ENCODE results near the gene CEMIP. TPM values are rescaled to one million over a fixed set of nuclear protein-coding genes. Genes with fewer than 3 reads are reported as not detected.
A peak's percentile ranks its signal among the peaks of the same experiment; 100 is the strongest.

The CEMIP gene
- total RNA-seq, 1 donor from 2014 or later = 0.44 TPM

DNA sequence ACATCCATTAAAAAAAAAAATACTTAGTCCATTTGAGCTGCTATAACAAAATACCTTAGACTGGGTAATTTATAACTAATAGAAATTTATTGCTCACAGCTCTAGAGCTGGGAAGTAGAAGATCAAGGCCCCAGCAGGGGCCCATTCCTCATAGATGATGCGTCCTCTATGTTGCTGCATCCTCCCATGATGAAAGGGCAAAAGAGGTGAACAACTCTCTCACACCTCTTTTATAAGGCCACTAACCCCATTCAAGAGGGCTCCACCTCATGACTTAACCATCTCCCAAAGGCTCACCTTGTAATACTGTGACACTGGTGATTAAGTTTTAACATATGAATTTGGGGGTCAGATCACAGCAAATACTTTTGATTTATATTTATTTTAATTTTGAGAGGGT is 218.5 kb downstream of the CEMIP start:
- intact Hi-C loops (cut with micrococcal nuclease) = loop anchor here (10.0 kb wide), 1 partner anchor 267 kb away; no protein-coding TSS in a partner anchor
- TF ChIP-seq, protein P1, sequence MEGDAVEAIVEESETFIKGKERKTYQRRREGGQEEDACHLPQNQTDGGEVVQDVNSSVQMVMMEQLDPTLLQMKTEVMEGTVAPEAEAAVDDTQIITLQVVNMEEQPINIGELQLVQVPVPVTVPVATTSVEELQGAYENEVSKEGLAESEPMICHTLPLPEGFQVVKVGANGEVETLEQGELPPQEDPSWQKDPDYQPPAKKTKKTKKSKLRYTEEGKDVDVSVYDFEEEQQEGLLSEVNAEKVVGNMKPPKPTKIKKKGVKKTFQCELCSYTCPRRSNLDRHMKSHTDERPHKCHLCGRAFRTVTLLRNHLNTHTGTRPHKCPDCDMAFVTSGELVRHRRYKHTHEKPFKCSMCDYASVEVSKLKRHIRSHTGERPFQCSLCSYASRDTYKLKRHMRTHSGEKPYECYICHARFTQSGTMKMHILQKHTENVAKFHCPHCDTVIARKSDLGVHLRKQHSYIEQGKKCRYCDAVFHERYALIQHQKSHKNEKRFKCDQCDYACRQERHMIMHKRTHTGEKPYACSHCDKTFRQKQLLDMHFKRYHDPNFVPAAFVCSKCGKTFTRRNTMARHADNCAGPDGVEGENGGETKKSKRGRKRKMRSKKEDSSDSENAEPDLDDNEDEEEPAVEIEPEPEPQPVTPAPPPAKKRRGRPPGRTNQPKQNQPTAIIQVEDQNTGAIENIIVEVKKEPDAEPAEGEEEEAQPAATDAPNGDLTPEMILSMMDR (IDR thresholded peaks at IDR 0.05; ENCODE audit: borderline replicate concordance) = no peak
- Histone ChIP-seq H3K4me3 (no peak overlapping the region), H3K27me3 (ENCODE audit: low read depth) (peaks cover 11% of the 10 kb centered on the region), H3K36me3 (peaks cover 2% of the 10 kb centered on the region), H3K27ac (replicated peaks) (no peak overlapping the region), H3K9me3 (replicated peaks) (no peaks in the 10 kb centered on the region), H3K4me1 (peaks cover 35% of the 10 kb centered on the region)
- no peak for DNase-seq

GRCh38 chr15:80998251-80998650 is 219.1 kb downstream of the CEMIP start:
- peak overlapping the region; percentile 99 for H3K27ac ChIP-seq (replicated peaks)
- H3K4me1 ChIP-seq = peaks cover 40% of the 10 kb centered on the region
- H3K9me3 ChIP-seq (replicated peaks) = no peaks in the 10 kb centered on the region
- H3K36me3 ChIP-seq = peaks cover 8% of the 10 kb centered on the region
- TF ChIP-seq, protein P1 (IDR thresholded peaks at IDR 0.05; ENCODE audit: borderline replicate concordance) = no peak
- peak overlapping the region; percentile 23 for H3K4me3 ChIP-seq
- peaks cover 14% of the 10 kb centered on the region for H3K27me3 ChIP-seq (ENCODE audit: low read depth)
- no peak for DNase-seq
- intact Hi-C loops (cut with micrococcal nuclease) = loop anchor here (10.0 kb wide), 1 partner anchor 267 kb away; no protein-coding TSS in a partner anchor

GRCh38 chr15:80999623-81000036 is 220.5 kb downstream of the CEMIP start:
- Histone ChIP-seq H3K27ac (replicated peaks) (peak overlapping the region; percentile 99), H3K4me3 (peak overlapping the region; percentile 93), H3K9me3 (replicated peaks) (no peaks in the 10 kb centered on the region), H3K36me3 (peaks cover 20% of the 10 kb centered on the region), H3K4me1 (peaks cover 54% of the 10 kb centered on the region), H3K27me3 (ENCODE audit: low read depth) (peaks cover 14% of the 10 kb centered on the region)
- intact Hi-C loops (cut with micrococcal nuclease) = loop anchor here (10.0 kb wide), 1 partner anchor 265 kb away; no protein-coding TSS in a partner anchor
- TF ChIP-seq, protein P1 (IDR thresholded peaks at IDR 0.05; ENCODE audit: borderline replicate concordance) = no peak
- DNase-seq = no peak

DNA sequence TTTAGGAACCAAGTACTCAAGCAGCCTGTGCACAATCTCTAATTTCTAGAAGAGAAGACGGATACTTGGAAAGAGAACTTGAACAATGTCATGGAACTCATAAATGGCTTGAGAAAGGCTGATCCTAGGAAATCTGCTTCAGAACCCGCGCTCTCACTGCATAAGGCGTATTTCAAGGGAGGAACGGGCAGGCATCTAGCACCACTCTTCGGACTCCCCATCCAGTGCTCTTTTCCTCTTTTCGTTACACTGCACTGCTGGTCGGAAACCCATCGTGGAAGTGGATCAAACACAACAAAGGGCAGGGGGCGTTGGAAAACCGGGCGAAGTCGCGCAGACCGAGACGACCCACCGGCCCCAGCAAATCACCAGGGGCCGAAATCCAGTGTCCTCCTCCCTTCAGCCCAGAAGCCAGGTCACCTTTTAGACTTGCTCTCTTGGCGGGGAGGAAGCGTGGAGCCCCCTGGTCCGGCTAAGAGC is 221.0 kb downstream of the CEMIP start:
- no peak for DNase-seq
- peak overlapping the region; percentile 93 for H3K4me3 ChIP-seq
- no peaks in the 10 kb centered on the region for H3K9me3 ChIP-seq (replicated peaks)
- TF ChIP-seq, protein P1 (IDR thresholded peaks at IDR 0.05; ENCODE audit: borderline replicate concordance) = no peak
- peak overlapping the region; percentile 99 for H3K27ac ChIP-seq (replicated peaks)
- H3K27me3 ChIP-seq (ENCODE audit: low read depth) = peaks cover 14% of the 10 kb centered on the region
- intact Hi-C loops (cut with micrococcal nuclease) = no loop called here
- peaks cover 20% of the 10 kb centered on the region for H3K36me3 ChIP-seq
- H3K4me1 ChIP-seq = peaks cover 60% of the 10 kb centered on the region

DNA sequence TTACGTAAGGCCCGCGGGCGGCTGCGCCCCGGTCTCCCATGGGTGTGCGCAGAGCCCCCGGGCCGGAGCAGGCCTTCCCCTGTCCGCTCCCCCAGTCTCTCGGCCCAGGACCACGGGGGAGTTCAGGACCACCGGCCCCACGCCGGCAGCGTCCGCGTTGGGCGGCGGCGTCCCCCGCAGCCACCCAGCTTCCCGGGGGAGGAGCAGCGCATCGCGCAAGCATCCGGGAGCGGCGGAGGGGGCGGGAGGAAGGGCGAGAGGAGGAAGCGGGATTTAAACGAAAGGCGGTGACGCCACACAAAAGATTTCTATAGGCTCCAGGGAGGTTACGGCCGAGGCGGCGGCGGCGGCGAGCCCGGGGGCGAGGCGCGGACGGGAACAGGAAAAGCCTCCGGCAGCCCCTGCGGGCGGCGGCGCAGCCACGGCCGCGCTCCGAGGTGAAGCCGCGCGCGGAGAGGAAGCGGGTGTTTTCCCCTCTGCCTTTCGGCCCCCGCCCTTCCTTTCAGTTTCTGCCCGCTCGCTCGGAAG is 221.5 kb downstream of the CEMIP start, which contains the start of gene TLNRD1:
TSS of gene TLNRD1 (plus strand) at position 300 of the 528 bp plus-strand sequence. CDS start 1,349 bp downstream, outside the sequence.
- Histone ChIP-seq H3K36me3 (peaks cover 20% of the 10 kb centered on the region), H3K27me3 (ENCODE audit: low read depth) (peaks cover 14% of the 10 kb centered on the region), H3K4me1 (peaks cover 65% of the 10 kb centered on the region), H3K9me3 (replicated peaks) (no peaks in the 10 kb centered on the region), H3K27ac (replicated peaks) (peak within 1 kb of the TSS; percentile 99), H3K4me3 (peak within 1 kb of the TSS; percentile 93)
- intact Hi-C loops (cut with micrococcal nuclease) = no loop called here
- peak; percentile 91 for DNase-seq
- TF ChIP-seq, protein P1 (IDR thresholded peaks at IDR 0.05; ENCODE audit: borderline replicate concordance) = no peak

Small RNA genes lying within 50 kb of the gene (microRNA-seq; reads per million reads assigned to microRNA genes)
- gene MIR4514 (not detected), gene MIR549A (not detected)

Other genes with a start within 250 kb of the CEMIP start
- gene ABHD17C, start 84.1 kb upstream of the CEMIP start, total RNA-seq = 5.9 TPM
- 13.5 TPM for gene MESD, start 210.4 kb downstream of the CEMIP start, total RNA-seq
- 5.5 TPM for gene TLNRD1, start 221.6 kb downstream of the CEMIP start, total RNA-seq

Data from left ventricle myocardium inferior (tissue), 1 donor.